ENCODE measurements around the gene PHF12.

- TF ChIP-seq EZH2 (IDR thresholded peaks at IDR 0.05; ENCODE audit: borderline replicate concordance, control insufficient read depth, low read depth, low read length) (no peak), CTCF (IDR thresholded peaks at IDR 0.05 in 2 of 3, conservative IDR thresholded peaks at IDR 0.05 in 1 of 3; ENCODE audit: control insufficient read depth in 2 of 3, extremely low read depth in 1 of 3, insufficient read depth in 1 of 3, low read depth in 3 of 3, low read length in 3 of 3) (no peak), SMC3 (IDR thresholded peaks at IDR 0.05; ENCODE audit: borderline replicate concordance, low read length) (no peak), RCOR1 (conservative IDR thresholded peaks at IDR 0.05; ENCODE audit: low read depth, low read length) (no peak)
- TF ChIP-seq, protein P1, sequence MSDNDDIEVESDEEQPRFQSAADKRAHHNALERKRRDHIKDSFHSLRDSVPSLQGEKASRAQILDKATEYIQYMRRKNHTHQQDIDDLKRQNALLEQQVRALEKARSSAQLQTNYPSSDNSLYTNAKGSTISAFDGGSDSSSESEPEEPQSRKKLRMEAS (IDR thresholded peaks at IDR 0.05; ENCODE audit: low read depth, low read length) = no peak
Observed at GRCh38 chr17:28878158-28878910, 73.0 kb downstream of the PHF12 start.

All from GM12878 (cell line).